GM18907 (cell line): ENCODE results near the gene P3H2.

Experiments
- ATAC-seq: cut with Tn5 transposase; IDR thresholded peaks from one replicate; pipeline ENCODE4 v1.9.1; 2021; ENCODE audit warnings: mild to moderate bottlenecking, moderate library complexity; ENCODE audit not compliant: unreplicated experiment

Gene P3H2

DNA sequence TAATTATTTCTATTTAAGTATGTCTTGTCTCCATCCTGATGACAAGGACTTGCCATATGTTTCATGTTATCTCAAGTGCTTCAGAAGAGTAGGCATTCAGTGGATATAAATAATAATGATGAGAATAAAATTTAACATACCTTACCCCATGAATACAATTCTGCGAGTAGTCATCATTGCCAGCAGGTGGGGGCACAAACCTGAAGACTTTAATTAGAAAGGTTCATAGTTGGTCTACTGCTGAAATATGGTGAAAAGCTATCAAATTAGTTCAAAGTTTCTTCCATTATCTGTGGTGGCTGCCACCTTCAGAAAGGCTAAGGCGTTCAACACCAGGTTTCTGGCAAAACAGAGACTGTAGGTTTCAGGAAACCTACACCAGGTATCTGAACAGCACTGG lies 100.9 kb downstream of the P3H2 start:
- no peak for ATAC-seq

GRCh38 chr3:190019006-190019405 lies 101.7 kb downstream of the P3H2 start:
- ATAC-seq, result no peak

GRCh38 chr3:190018460-190018859 lies 102.2 kb downstream of the P3H2 start:
- ATAC-seq, result no peak

DNA sequence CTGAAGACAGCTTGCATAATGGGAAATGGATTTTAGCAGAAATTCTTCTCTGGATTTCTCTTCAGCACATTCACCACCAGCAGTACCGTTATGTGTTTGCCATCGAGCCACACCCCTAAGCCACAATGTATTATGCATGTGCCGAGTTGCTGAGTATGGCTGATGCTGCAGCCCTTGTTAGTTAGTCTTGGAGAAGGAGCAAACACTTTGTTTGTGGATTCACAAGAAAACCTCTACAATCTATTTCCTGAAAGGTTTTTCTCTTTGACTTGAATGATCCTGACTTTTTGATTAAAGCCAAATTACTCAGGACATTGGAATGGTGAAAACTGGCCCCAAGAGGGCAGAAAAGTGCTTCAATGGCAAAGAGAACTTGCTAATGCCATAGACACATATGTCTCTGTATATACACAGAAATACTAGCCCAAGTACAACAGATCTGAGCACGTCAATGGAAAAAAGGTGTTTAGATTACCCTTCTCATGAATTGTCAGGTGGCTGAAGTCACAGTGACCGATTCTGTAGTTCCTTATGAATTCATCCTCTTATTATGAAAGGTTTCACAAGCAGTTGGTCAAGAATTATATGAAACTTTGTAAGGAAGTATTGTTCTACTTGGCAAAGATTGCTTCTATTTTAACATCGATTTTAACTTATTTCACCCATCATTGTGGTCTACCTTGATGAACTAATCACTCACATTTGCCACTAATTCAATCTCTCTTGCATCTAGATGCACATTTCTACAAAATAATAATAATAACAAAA lies 103.0 kb downstream of the P3H2 start:
- ATAC-seq, result no peak

- ATAC-seq, result no peak
These were observed 103.7 kb downstream of the P3H2 start for GRCh38 chr3:190016966-190017365.

GRCh38 chr3:190014940-190015339 lies 105.8 kb downstream of the P3H2 start:
- no peak for ATAC-seq

- no peak for ATAC-seq
These were observed 106.5 kb downstream of the P3H2 start for GRCh38 chr3:190013943-190014924.

GRCh38 chr3:190012784-190013183 lies 107.9 kb downstream of the P3H2 start:
- ATAC-seq, result no peak

GRCh38 chr3:190012314-190012782 lies 108.3 kb downstream of the P3H2 start:
- no peak for ATAC-seq

- ATAC-seq, result no peak
These were observed 110.2 kb downstream of the P3H2 start for GRCh38 chr3:190010486-190010885.

GRCh38 chr3:190009614-190010013 lies 111.1 kb downstream of the P3H2 start:
- no peak for ATAC-seq

DNA sequence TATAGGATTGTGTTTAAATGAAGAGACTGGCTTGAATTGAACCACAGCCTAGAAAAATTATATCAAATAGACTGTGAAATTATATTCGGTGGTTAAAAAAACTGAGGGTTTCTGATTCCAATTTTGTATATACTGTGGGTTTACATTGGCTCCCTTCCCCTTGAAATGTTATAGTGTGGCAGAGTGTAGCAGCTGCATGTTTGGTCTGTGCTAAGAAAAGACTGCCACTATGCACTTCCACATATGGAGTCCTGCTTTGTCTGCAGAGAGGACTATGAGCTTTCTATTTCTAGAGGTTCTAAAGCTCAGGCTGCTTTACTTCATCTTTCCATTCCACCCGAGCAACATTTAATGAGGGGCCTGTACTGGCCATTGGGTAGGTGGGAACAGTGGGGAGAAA lies 112.3 kb downstream of the P3H2 start:
- no peak for ATAC-seq

DNA sequence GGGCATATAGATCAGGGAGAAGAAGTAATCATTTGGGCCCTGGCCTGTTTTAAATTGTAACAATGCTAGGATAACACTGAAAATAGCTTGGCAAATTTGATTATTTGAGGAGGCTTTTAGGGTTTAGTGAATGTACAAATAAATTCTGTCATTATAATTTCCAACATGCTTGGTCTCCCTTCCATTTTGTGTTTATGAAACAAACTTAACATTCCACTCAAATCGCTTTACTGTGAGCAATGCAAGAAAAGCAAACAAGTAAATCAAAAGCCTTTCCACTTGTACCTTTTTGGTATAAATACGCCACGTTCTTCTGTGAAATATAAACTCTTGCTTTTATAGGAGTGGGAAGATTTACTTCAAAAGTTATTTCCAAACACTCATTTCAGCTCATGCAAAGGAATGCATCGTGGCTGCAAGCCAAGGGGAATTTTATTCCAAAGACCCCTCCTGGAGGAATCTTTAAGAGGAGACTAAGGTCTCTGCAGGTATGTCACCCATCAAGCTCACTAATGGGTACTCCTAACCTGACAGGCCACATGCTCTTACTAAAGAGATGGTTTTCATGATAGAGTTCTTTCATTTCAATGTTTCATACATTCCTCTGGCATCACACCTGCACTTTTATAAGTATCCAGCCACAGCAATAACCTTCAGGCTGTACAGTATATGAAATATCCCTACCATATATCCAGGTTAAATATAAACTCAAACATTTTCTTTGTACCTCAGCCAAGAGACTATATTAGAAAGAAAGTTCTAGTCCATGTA lies 115.2 kb downstream of the P3H2 start:
- ATAC-seq, result no peak

DNA sequence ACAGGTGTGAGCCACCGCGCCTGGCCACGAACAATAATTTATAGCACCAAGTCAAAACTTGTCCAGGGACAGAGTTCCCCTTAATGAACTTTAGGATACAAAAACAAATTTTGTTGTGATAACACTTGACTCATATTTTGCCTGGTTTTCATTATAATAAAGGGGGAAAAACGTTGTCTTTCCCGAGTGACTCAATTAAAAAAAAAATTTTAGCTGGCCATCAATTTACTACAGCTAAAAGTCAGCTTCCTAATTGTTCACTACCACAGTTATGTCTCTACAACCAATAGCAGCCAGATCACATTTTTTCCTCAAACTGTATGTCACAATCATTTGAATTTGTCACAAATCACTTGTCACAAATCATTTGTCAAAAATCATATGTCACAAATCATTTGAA lies 116.0 kb downstream of the P3H2 start:
- ATAC-seq, result no peak

GRCh38 chr3:190003681-190004123 lies 117.0 kb downstream of the P3H2 start:
- ATAC-seq, result no peak

- ATAC-seq, result no peak
These were observed 117.6 kb downstream of the P3H2 start for GRCh38 chr3:190003068-190003467.

DNA sequence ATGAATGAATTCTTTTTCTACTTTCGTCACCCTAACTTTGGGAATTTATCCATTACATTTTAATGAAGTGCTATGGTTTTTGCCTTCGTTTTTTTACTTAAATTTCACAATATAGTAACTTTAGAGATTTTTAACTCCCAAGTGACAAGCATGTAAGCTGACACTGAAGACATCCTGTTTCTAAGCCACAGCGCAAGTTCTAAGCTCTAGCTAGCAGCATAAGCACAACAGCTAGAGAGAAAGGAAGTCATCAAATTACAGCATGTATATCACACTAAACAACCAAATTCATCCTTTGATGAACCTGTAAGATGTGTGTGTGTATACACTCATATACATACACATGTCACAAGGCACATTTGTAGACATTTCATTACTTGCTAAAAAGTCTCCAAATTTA lies 119.3 kb downstream of the P3H2 start:
- no peak for ATAC-seq

- ATAC-seq, result no peak
These were observed 119.9 kb downstream of the P3H2 start for GRCh38 chr3:190000861-190001196.

DNA sequence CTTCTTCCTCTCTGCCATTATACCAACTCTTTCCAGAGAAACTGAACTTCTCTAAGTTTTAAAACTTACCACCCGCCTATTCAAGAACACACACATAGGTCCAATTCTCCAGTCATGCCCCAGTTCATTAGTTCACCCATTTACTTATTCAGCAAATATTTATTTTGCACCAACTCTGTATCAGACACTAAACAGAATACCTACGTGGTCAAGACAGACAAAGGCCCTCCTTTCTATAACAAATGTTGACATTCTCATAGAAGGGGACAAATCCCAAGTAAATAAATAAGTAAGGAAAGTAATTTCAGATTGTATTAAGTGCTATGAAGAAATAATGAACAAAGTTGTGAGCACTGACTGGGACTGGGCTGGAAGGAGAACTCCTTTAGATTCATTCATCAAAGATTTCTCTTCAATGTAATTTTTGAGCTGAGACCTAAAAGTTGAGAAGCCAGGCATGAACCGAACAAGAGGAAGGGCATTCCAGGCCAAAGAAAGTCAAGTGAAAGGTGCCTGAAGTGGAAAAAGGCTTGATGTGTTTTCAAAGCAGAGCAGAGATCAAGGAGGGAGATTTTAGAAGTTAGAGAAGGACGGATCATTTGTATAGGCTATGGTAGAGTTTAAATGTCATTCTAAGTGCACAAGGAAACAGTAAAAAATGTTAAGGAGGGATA lies 120.4 kb downstream of the P3H2 start:
- no peak for ATAC-seq

- ATAC-seq, result no peak
These were observed 121.0 kb downstream of the P3H2 start for GRCh38 chr3:189999718-190000117.

DNA sequence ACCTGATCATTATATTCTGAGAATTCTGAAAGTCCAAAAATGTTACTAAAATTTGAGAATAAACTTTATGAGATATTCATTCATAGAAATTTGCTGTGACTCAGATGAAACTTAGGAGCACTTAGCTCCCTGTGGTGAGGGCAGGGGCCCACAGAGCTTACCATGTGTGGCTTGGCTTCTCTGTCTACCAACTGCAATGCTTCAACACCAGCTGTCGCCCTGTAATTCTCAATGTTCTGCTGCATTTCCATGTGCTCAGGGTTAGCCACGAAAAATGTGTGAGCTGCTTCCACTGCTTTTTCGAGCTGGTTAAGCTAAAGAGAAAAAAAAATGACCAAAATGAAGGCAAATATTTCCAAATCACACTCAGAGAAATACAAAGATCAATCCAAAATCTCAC lies 125.6 kb downstream of the P3H2 start:
- ATAC-seq, result no peak
